HL-60 (cell line): ENCODE measurements around the gene KHDC4.
A peak's percentile ranks its signal among the peaks of the same experiment; 100 is the strongest.

Experiments
- DNase-seq, 2 experiments: peaks; one replicate each; pipeline ENCODE4 v3.0.0-alpha.2; 2010 to 2020; ENCODE audit warnings: low read depth in 1 of 2, low spot score in 1 of 2
- H3K27ac ChIP-seq: fragments of 250-450 bp; sonication (Bioruptor Pico); replicated peaks from 2 replicates; pipeline ENCODE4 v1.5.1; 2020; ENCODE audit warnings: mild to moderate bottlenecking, moderate library complexity
- H3K27me3 ChIP-seq: fragments of 250-450 bp; sonication (Bioruptor Pico); 2 replicates; pipeline ENCODE4 v1.5.1; 2021; ENCODE audit warnings: mild to moderate bottlenecking, moderate library complexity; ENCODE audit not compliant: insufficient read depth, poor library complexity, severe bottlenecking
- H3K4me3 ChIP-seq: replicated peaks from 2 replicates; pipeline ENCODE4 v1.5.1; 2011; ENCODE audit warnings: mild to moderate bottlenecking, control low read depth, low read length; ENCODE audit not compliant: insufficient read depth
- CTCF ChIP-seq: IDR thresholded peaks from one replicate; pipeline ENCODE4 v1.5.1; 2011; ENCODE audit warnings: low read length, control low read depth, inconsistent platforms; ENCODE audit not compliant: insufficient read depth
- GABPA ChIP-seq: IDR thresholded peaks from 2 replicates; pipeline ENCODE4 v1.6.1; 2012; ENCODE audit warnings: low read depth
- POLR2AphosphoS5 ChIP-seq: IDR thresholded peaks from 2 replicates; pipeline ENCODE4 v1.6.1; 2012; ENCODE audit warnings: low read depth
- REST ChIP-seq: IDR thresholded peaks from 2 replicates; pipeline ENCODE4 v1.6.1; 2012; ENCODE audit warnings: low read depth; ENCODE audit not compliant: insufficient replicate concordance
- SPI1 ChIP-seq: IDR thresholded peaks from 2 replicates; pipeline ENCODE4 v1.6.1; 2012; ENCODE audit warnings: low read depth, mild to moderate bottlenecking, borderline replicate concordance

The KHDC4 gene

DNA sequence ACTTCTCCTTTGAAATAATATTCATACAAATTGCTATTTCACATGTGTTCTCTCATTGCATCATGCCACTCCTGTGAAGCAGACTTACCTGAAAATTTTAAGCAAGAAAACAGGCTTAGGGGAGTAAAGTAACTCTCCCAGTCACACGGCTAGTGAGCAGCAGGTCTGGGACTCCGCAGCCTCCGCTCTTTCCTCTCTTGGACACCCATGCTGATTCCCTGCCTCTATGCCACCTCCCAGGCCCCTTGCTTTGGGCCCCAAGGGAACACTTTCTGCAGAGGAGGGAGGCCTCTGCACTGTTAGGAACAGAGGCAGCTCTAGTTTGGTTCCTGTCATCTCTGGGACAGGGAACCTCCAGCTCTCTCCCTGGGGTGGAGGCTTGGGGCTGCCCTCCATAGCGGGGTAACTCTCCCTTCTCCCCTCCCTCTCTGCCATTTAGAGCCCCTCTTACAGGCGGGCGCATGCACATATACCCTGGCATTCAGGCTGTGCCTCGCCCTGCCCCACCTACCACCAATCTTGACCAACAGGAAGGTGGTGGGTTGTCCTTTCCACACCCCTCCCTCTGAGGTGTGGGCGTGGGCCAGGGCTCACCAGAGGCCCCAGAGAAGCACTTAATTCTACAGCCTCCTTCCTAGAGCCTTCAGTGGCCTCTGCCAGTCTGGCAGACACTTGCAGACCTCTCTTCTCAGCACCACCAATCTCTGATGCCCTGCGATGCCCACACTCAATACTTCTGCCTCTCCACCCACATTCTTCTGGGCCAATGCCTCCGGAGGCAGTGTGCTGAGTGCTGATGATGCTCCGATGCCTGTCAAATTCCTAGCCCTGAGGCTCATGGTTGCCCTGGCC lies 7.0 kb upstream of the KHDC4 start, which contains the start of gene RXFP4:
Gene RXFP4, plus strand, starts transcription at position 646 of the 852 bp plus-strand sequence. Its CDS starts 72 bp downstream, at position 718.
- TF ChIP-seq GABPA, result no peak
- TF ChIP-seq POLR2AphosphoS5, result no peak; the same call in 1 of the 2 replicates
- no peak for TF ChIP-seq SPI1
- TF ChIP-seq CTCF, result no peak
- no peak for TF ChIP-seq REST
- Histone ChIP-seq H3K27ac (peak within 1 kb of the TSS; percentile 68), H3K4me3 (no peak within 1 kb of the TSS), H3K27me3 (no peaks in the 10 kb centered on the region)
- DNase-seq, result peak in 1 of 2 experiments; percentile 42

GRCh38 chr1:155940482-155940992 lies 6.3 kb upstream of the KHDC4 start:
- TF ChIP-seq SPI1 (peak; percentile 93), POLR2AphosphoS5 (0 out of 2 replicates have a peak, but pooled peaks have one; percentile 14), GABPA (no peak)
- DNase-seq, result peak; percentile 66 to 68
- peak overlapping the region; percentile 68 for H3K27ac ChIP-seq
- H3K4me3 ChIP-seq, result no peak overlapping the region
- H3K27me3 ChIP-seq, result no peaks in the 10 kb centered on the region

GRCh38 chr1:155938220-155938627 lies 4.0 kb upstream of the KHDC4 start:
- Histone ChIP-seq H3K4me3 (no peak overlapping the region), H3K27ac (no peak overlapping the region), H3K27me3 (no peaks in the 10 kb centered on the region)
- DNase-seq, result peak in 1 of 2 experiments; percentile 63
- TF ChIP-seq SPI1 (no peak), CTCF (peak; percentile 66)

DNA sequence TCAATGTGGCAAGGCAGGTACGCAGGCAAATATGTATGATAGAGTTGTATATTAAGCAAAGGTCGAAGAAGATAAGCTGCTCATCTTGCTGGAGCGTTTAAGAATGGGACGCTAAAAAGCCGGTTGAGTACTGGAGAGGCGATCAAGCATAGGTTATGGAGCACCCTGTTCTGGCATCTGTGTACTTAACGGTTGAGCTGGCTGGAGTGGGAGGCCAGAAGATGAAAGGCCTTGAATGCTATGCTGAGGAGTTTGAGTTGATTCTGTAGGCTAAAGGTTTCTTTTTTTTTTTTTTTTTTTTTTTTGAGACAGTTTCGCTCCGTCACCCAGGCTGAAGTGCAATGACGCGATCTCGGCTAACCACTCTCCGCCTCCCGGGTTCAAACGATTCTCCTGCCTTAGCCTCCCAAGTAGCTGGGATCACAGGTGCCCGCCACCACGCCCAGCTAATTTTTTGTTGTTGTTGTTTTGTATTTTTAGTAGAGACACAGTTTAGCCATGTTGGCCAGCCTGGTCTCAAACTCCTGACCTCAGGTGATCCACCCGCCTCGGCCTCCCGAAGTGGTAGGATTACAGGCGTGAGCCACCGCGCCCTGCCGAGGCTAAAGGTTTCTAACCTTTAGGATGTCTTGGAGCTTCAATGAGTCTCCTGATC lies 850 bp upstream of the KHDC4 start:
- Histone ChIP-seq H3K27me3 (no peaks in the 10 kb centered on the region), H3K27ac (peak overlapping the region; percentile 90), H3K4me3 (peak overlapping the region; percentile 39)
- TF ChIP-seq SPI1 (no peak), CTCF (no peak), GABPA (no peak), POLR2AphosphoS5 (no peak), REST (no peak)
- no peak for DNase-seq
